Thyroid gland (tissue), 4 donors: ENCODE results near the gene P2RY12. TPM values are rescaled to one million over a fixed set of nuclear protein-coding genes. Genes with fewer than 3 reads are reported as not detected.

ENCODE experiments used
- DNase-seq, 2 donors: peaks; one replicate each; pipeline ENCODE4 v3.0.0-alpha.2; 2019
- H3K27ac ChIP-seq, 3 donors: fragments of 200-600 bp; sonication (generic); 1 replicate in 2 of 3; 2 replicates in 1 of 3; pipeline ENCODE4 v1.5.1; 2016 to 2019; ENCODE audit warnings: mild to moderate bottlenecking in 1 of 3, moderate library complexity in 1 of 3
- H3K27me3 ChIP-seq: fragments of 200-600 bp; sonication (generic); one replicate; pipeline ENCODE4 v1.5.1; 2019
- H3K36me3 ChIP-seq, 2 donors: fragments of 200-600 bp; sonication (generic); one replicate each; pipeline ENCODE4 v1.5.1; 2016 to 2019
- H3K4me1 ChIP-seq, 2 donors: fragments of 200-600 bp; sonication (generic); one replicate each; pipeline ENCODE4 v1.5.1; 2017 to 2019
- H3K4me3 ChIP-seq, 3 donors: fragments of 200-600 bp; sonication (generic); replicated peaks in 1 of 3; 1 replicate in 2 of 3; 2 replicates in 1 of 3; pipeline ENCODE4 v1.5.1; 2016; ENCODE audit warnings: mild to moderate bottlenecking in 1 of 3
- H3K9me3 ChIP-seq: fragments of 200-600 bp; sonication (generic); one replicate; pipeline ENCODE4 v1.5.1; 2017
- POLR2A ChIP-seq, 2 donors: fragments of 450-650 bp; IDR thresholded peaks; one replicate each; pipeline ENCODE4 v1.6.1; 2017; ENCODE audit warnings: antibody characterized with exemption in 2 of 2, mild to moderate bottlenecking in 2 of 2, moderate library complexity in 1 of 2
- WGBS, 2 donors: methylation state at CpG; one replicate each; pipeline ENCODE4 v1.1.5; 2017; 5-methylcytosine and 5-hydroxymethylcytosine counted together
- intact Hi-C: fragments of 100-400 bp; cut with DNase I; formaldehyde crosslinking; loops from one replicate; pipeline ENCODE4 v1.15.1; 2023
- total RNA-seq, 4 donors: library from RNA; depleted of rRNA; stranded (reverse); fragments of >200 nt; gene quantifications; one replicate each; pipeline ENCODE4 v1.2.3, GENCODE V29; 2016
- TF ChIP-seq, protein P1 (sequence below), 6 experiments: fragments of 200-600 bp in 3 of 6; fragments of 450-650 bp in 3 of 6; sonication (generic) in 3 of 6; IDR thresholded peaks; one replicate each; pipeline ENCODE4 v1.5.1; 2016 to 2019; ENCODE audit warnings: antibody characterized with exemption in 6 of 6, mild to moderate bottlenecking in 2 of 6, inconsistent platforms in 1 of 6, moderate library complexity in 1 of 6

The P2RY12 gene
- total RNA-seq, 4 donors from 2014 or later, result 0.49 to 1.8 (median 1.1) TPM

DNA sequence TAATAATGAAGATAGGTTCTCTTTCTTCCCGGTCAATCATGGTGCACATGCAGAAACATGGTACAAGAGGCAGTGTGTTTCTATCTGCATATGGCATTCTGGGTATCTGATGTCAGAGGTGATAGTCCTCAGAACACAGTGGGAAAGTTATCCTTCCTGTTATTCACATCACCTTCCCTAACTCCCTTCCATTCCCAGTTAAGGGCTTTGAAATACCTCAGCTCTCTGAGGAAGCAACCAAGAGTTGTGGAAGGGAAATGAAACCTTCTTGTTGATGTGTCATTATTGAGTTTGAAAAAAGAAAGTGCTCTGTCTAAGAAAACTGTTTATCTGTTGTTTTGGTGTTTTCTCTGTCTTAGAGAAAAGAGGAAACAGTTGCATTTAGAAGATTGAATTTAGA, 33.3 kb downstream of the P2RY12 start:
- no peak for TF ChIP-seq POLR2A (IDR thresholded peaks at IDR 0.05)
- TF ChIP-seq, protein P1, sequence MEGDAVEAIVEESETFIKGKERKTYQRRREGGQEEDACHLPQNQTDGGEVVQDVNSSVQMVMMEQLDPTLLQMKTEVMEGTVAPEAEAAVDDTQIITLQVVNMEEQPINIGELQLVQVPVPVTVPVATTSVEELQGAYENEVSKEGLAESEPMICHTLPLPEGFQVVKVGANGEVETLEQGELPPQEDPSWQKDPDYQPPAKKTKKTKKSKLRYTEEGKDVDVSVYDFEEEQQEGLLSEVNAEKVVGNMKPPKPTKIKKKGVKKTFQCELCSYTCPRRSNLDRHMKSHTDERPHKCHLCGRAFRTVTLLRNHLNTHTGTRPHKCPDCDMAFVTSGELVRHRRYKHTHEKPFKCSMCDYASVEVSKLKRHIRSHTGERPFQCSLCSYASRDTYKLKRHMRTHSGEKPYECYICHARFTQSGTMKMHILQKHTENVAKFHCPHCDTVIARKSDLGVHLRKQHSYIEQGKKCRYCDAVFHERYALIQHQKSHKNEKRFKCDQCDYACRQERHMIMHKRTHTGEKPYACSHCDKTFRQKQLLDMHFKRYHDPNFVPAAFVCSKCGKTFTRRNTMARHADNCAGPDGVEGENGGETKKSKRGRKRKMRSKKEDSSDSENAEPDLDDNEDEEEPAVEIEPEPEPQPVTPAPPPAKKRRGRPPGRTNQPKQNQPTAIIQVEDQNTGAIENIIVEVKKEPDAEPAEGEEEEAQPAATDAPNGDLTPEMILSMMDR (IDR thresholded peaks at IDR 0.05), result no peak
- Histone ChIP-seq H3K9me3 (no peaks in the 10 kb centered on the region), H3K4me1 (no peaks in the 10 kb centered on the region), H3K4me3 (no peak overlapping the region), H3K27ac (no peak overlapping the region), H3K27me3 (no peaks in the 10 kb centered on the region), H3K36me3 (no peaks in the 10 kb centered on the region)
- intact Hi-C loops, result no loop called here
- WGBS, 2 donors, result 97 to 100% methylated on average over 1 of the region's 1 CpG
- no peak for DNase-seq

DNA sequence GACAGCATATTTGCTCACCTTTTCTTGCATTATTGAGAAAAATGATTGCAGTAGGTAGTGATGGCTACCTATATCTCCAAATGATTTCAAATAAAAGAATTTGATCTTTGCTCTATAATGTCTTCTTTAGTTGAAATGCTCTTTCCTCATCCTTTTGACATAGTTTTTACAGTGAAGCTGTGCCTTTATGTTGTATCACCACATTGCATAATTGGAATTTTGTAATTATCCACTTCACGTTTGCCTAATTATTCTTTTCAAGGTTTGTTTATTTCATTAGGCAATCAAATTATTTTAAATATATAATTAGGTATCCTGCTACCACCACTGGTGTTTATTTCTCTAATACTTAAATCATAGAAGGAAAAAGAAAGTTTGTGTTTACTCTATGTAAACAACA, 33.9 kb downstream of the P2RY12 start:
- Histone ChIP-seq H3K27ac (no peak overlapping the region), H3K27me3 (no peaks in the 10 kb centered on the region), H3K9me3 (no peaks in the 10 kb centered on the region), H3K4me3 (no peak overlapping the region), H3K4me1 (no peaks in the 10 kb centered on the region), H3K36me3 (no peaks in the 10 kb centered on the region)
- DNase-seq, result no peak
- TF ChIP-seq, protein P1 (IDR thresholded peaks at IDR 0.05), result no peak
- TF ChIP-seq POLR2A (IDR thresholded peaks at IDR 0.05), result no peak
- 90 to 96% methylated on average over 1 of the region's 1 CpG for WGBS, 2 donors
- intact Hi-C loops, result no loop called here

DNA sequence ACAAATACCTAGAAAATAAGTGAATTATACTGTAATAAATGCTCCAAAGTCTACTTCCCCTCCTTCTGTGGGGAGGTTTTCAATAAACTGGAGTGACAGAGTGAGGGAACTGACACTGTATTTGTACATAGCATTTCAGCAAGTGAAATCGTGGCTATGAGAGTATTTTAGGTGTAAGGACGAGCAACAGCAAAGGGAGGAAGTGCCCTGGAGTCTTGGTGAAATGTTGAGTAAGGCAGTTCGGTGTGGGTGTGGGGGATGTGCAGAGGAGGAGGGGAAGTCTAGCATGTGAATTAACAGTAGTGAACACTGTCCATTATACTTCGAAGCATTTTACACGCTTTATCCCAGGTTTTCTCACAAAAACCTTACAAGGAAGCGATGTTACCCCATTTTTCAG, 37.1 kb downstream of the P2RY12 start:
- Histone ChIP-seq H3K27ac (no peak overlapping the region), H3K36me3 (no peaks in the 10 kb centered on the region), H3K4me1 (no peaks in the 10 kb centered on the region), H3K4me3 (no peak overlapping the region), H3K9me3 (no peaks in the 10 kb centered on the region), H3K27me3 (no peaks in the 10 kb centered on the region)
- intact Hi-C loops, result no loop called here
- DNase-seq, result no peak
- 81 to 84% methylated on average over 6 of the region's 6 CpGs for WGBS, 2 donors
- TF ChIP-seq, protein P1 (IDR thresholded peaks at IDR 0.05), result no peak
- TF ChIP-seq POLR2A (IDR thresholded peaks at IDR 0.05), result no peak

DNA sequence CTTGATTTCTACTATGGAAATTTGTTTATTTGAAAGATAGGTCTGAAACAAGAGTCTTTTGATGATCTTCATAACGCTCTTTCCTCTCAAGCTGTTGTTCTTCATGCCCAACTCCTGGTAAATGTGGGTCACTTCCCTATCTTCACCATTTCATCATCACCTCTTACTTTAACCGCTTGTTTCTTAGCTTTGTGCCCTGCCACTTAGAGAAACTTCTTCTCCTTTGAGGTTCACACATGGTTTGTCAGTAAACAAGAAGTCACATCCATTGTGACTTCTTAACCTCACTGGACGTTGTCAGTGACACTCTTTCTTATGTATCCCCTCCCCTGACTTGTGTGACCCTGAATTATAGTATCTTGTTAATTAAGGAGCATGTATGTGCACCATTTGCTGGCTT, 38.3 kb downstream of the P2RY12 start:
- TF ChIP-seq, protein P1 (IDR thresholded peaks at IDR 0.05), result no peak
- TF ChIP-seq POLR2A (IDR thresholded peaks at IDR 0.05), result no peak
- H3K4me3 ChIP-seq, result no peak overlapping the region
- 75 to 78% methylated on average over 3 of the region's 3 CpGs for WGBS, 2 donors

GRCh38 chr3:151345859-151346258, 38.7 kb downstream of the P2RY12 start:
- H3K4me3 ChIP-seq, result no peak overlapping the region
- DNase-seq, result no peak
- 55 to 80% methylated on average over 2 of the region's 2 CpGs for WGBS, 2 donors
- H3K36me3 ChIP-seq, result no peaks in the 10 kb centered on the region
- TF ChIP-seq, protein P1 (IDR thresholded peaks at IDR 0.05), result no peak
- TF ChIP-seq POLR2A (IDR thresholded peaks at IDR 0.05), result no peak
- no peak overlapping the region for H3K27ac ChIP-seq
- no peaks in the 10 kb centered on the region for H3K9me3 ChIP-seq
- intact Hi-C loops, result no loop called here
- no peaks in the 10 kb centered on the region for H3K4me1 ChIP-seq
- H3K27me3 ChIP-seq, result no peaks in the 10 kb centered on the region

More for the DNA sequence above, 38.3 kb downstream of the P2RY12 start:
- intact Hi-C loops, result no loop called here
- Histone ChIP-seq H3K4me1 (no peaks in the 10 kb centered on the region), H3K27ac (no peak overlapping the region), H3K27me3 (no peaks in the 10 kb centered on the region), H3K9me3 (no peaks in the 10 kb centered on the region), H3K36me3 (no peaks in the 10 kb centered on the region)
- no peak for DNase-seq
